Stimulated activated CD4-positive, alpha-beta T cell treated with anti-CD3 and anti-CD28 coated beads, Interleukin-1b, Interleukin-23, amount 100 ng/mL, for 1 hour (primary cell): Measurements from ENCODE around the gene MAGI1.
"Not testable (repeated sequence)": the region's sequence is repeated elsewhere in the genome, so short reads cannot be mapped to it uniquely, and the experiment has no call there.

Experiments used
- DNase-seq, 2 donors: peaks; one replicate each; pipeline ENCODE4 v3.0.0-alpha.2; 2020; ENCODE audit warnings: low read depth in 2 of 2

MAGI1 gene

DNA sequence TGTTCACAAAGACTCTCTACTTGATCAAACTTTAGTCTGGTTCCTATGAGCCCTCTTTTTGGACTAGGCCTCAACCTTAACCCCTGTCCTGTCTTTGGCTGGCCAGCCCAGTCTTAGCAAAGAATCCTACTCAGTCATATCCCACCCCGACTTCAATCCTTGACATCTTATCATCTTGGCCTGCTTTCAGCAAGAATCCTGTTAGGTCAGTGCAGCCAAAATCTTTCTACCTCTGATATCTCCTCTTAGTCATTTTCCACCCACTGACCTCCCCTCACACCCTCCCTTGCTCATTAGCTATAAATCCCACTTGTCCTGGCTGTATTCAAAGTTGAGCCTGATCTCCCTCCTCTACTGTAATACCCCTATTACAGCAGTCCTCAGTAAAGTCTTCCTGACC lies 286.1 kb downstream of the MAGI1 start:
- no peak for DNase-seq

- DNase-seq: no peak
Observed at GRCh38 chr3:65751123-65751700, 287.5 kb downstream of the MAGI1 start.

- no peak for DNase-seq
Observed at GRCh38 chr3:65749066-65749465, 289.7 kb downstream of the MAGI1 start.

GRCh38 chr3:65748326-65748725 lies 290.4 kb downstream of the MAGI1 start:
- DNase-seq: no peak

- no peak for DNase-seq
Observed at GRCh38 chr3:65746848-65747247, 291.9 kb downstream of the MAGI1 start.

DNA sequence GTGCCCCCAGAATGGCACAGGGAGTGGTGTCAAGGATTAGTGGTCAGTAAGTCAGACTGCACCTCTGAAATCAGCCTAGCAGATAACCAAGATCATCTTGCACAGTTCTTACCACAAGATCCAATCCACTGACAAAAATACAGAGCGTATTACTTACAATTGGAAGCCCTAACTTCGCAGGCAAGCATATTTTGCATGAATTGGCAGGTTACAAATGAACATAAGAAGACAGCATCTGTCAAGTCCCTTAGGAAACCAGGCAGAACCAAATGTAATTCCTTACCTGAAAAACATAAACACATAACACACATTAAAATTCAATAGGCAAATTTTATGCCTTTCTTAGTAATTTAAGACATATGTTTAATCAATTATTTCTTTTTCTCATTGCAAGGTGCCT lies 293.4 kb downstream of the MAGI1 start:
- DNase-seq: no peak

DNA sequence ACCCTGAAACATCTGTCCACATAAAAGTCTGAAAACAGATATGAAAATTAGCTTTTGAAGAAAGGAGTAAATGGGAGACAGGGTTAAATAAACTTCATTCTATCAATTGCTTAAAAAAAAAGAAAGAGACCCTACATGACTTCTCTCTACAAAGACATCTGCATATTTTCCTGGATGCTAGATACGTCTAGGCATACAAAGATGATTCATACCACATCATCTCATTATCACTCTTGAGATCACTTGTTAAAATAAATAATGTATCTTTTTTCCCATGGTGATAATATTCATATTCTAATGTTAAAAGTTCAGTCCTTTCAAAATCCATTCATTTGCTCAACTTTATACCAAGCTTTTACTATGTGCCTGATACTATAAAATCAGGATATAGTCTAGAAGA lies 295.8 kb downstream of the MAGI1 start:
- no peak for DNase-seq

DNA sequence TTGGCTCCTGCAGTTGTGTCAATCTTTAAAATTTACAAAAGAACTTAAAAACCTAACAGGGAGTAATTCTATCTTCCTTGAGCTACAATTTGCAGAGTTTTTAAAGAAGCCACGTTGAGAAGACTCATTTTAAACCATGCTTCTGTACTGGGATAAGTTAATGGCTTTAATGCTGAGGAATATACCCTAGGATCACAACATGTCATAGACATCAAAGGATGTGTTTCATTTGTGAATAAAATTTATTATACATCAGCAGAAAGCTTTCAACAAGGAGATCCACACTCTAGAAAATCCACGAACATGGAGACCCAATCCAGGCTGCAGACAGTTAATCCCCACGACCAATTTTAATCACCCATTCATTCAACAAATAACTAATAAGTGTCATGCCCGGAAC lies 297.2 kb downstream of the MAGI1 start:
- DNase-seq: no peak

GRCh38 chr3:65739901-65740541 lies 298.7 kb downstream of the MAGI1 start:
- no peak for DNase-seq

- no peak for DNase-seq
Observed at GRCh38 chr3:65734792-65735191, 303.9 kb downstream of the MAGI1 start.

- DNase-seq: no peak
Observed at GRCh38 chr3:65734382-65734781, 304.3 kb downstream of the MAGI1 start.

GRCh38 chr3:65733459-65733858 lies 305.3 kb downstream of the MAGI1 start:
- no peak for DNase-seq

GRCh38 chr3:65732051-65732935 lies 306.4 kb downstream of the MAGI1 start:
- no peak for DNase-seq

GRCh38 chr3:65730449-65730848 lies 308.3 kb downstream of the MAGI1 start:
- no peak for DNase-seq

DNA sequence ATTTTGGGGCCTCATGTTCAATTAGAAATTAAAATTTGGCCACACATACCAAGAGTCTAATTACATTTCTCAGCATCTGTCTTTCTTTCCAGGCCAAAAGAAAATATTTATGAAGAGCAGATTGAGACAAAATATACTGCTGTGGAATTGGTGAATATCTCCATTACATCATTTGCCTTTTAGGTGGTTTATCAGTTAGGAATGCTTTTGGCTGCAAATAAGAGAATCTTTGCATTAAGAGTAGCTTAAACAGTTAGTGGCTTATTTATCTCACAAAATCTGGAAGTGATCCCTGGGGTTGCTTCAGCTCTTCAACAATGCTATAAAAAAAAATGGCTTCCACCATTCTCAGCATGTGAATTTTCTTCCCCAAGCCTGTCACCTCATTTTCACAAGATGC lies 308.7 kb downstream of the MAGI1 start:
- DNase-seq: no peak

DNA sequence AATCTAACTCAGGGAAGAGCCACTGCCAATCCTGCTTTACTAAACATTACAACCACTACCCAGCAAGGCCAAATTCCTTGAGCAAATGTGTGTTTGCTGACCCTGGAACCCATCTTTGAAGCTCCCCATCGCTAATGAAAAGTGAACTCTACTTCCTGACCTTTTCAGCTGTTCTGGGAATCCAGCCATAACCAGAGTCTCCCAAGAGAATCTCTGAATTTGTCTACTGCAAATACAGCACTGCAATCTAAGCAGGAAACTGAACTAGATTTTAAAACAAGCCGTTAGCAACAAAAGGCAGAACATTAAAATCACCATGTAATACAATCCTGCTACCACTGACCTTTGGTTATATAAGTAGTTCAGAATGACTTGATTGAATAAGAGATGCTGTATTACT lies 309.2 kb downstream of the MAGI1 start:
- DNase-seq: no peak

DNA sequence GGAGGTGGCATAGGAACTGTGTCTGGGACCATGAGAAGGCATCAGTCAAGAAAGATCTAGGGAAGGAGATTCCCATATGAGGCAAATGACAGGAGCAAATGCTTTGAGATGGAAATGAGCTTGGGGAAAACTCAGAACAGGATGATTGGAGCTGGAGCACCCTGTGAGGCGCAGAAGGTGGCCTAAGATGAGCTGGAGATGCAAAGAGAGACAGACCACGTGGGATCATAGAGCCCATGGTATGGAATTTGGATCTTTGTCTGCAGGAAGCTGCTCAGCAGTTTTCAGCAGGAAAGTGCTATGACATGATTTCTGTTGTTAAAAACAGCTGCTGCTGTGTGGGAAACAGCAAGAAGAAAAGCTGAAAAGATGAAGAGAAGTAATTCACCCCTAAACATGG lies 310.6 kb downstream of the MAGI1 start:
- no peak for DNase-seq

DNA sequence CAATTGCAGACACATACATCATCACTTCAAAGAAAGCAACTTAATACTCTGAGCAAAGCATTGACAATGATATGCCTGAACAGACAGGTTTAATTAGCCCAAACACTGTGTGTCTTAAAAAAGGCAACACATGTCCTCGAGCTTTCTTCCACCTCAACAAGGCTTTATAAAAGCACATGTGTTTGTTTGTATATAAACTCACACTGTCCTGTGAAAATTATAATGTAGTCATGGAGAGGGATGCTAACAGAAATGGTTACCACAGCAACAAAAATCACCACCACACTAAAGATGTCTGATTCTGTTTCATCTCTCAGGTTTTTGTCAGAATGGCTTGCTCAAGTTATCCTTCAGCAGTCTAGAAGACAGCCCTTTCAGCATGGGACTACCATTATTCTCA lies 314.7 kb downstream of the MAGI1 start:
- DNase-seq: no peak

GRCh38 chr3:65723011-65723410 lies 315.7 kb downstream of the MAGI1 start:
- DNase-seq: no peak

- DNase-seq: no peak
Observed at GRCh38 chr3:65720989-65721737, 317.6 kb downstream of the MAGI1 start.

DNA sequence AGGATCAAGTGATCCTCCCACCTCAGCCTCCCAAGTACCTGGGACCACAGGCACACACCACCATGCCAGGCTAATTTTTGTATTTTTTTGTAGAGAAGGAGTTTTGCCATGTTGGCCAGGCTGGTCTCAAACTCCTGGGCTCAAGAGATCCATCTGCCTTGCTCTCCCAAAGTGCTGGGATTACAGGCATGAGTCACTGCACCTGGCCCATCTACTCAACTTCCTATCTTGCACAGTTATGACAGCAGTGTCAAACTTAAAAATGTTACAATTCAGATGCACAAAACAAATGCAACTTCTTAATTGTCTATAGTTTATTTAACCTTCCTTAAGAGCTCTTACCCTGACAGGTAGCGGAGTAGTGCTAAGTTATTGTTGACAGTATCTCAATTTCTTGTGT lies 319.1 kb downstream of the MAGI1 start:
- DNase-seq: not testable (repeated sequence)

DNA sequence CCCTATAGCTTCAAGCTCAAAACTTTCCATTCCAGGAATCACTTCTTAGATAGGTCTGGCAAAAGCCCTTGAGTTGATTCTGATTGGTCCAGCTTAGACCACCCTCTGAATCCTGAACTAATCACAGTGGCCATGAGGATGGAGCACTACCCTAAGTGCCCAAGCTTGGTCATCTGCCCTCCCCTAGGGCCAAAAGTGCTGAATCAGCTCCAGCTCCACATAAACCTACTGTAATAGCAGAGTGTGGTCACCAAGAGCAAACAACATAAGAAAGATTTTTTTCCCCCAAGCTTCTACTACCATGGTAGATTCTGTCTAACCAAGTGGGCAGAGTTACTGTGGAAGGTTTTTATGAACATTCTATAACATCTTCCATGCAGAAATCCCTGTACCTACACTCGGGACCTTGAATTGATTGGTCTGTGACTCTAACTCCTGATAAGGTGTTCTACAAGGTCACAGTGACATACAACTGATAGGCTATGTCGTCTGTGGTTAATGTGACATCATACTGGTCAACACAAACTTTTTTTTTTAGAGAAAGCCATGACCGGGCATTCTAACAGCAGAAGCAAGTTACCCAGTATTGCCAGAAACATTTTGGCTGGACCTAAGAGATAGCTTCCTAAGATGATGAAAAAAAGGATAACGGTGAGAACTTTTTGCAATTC lies 320.9 kb downstream of the MAGI1 start:
- DNase-seq: no peak
